Activated T-cell treated with anti-CD3 and anti-CD28 coated beads, Interleukin-2, amount 50 U/mL, for 48 hours (primary cell): ENCODE measurements around the gene CTSH.

Experiments used
- DNase-seq, 2 experiments: peaks; one replicate each; pipeline ENCODE4 v3.0.0-alpha.2; 2020

Gene CTSH

GRCh38 chr15:78977591-78978347, 32.9 kb upstream of the CTSH start:
- DNase-seq, result no peak

- DNase-seq, result no peak
Measured at GRCh38 chr15:78977091-78977571, 32.3 kb upstream of the CTSH start.

GRCh38 chr15:78976691-78977090, 31.8 kb upstream of the CTSH start:
- DNase-seq, result no peak

- DNase-seq, result no peak
Measured at GRCh38 chr15:78974272-78974918, 29.5 kb upstream of the CTSH start.

- DNase-seq, result no peak
Measured at GRCh38 chr15:78969687-78970349, 25.0 kb upstream of the CTSH start.

- DNase-seq, result no peak
Measured at GRCh38 chr15:78968539-78969271, 23.9 kb upstream of the CTSH start.

GRCh38 chr15:78968114-78968513, 23.3 kb upstream of the CTSH start:
- no peak for DNase-seq

GRCh38 chr15:78960308-78960707, 15.5 kb upstream of the CTSH start:
- DNase-seq, result no peak

GRCh38 chr15:78959360-78959759, 14.5 kb upstream of the CTSH start:
- no peak for DNase-seq

GRCh38 chr15:78957416-78958093, 12.7 kb upstream of the CTSH start:
- DNase-seq, result no peak

GRCh38 chr15:78956937-78957336, 12.1 kb upstream of the CTSH start:
- no peak for DNase-seq

- DNase-seq, result no peak
Measured at GRCh38 chr15:78955355-78955754, 10.5 kb upstream of the CTSH start.

GRCh38 chr15:78951841-78952238, 7.0 kb upstream of the CTSH start:
- DNase-seq, result no peak

- DNase-seq, result no peak
Measured at GRCh38 chr15:78950902-78951840, 6.3 kb upstream of the CTSH start.

- no peak for DNase-seq
Measured at GRCh38 chr15:78950343-78950742, 5.5 kb upstream of the CTSH start.

GRCh38 chr15:78949461-78949860, 4.6 kb upstream of the CTSH start:
- DNase-seq, result no peak

- no peak for DNase-seq
Measured at GRCh38 chr15:78947506-78947905, 2.7 kb upstream of the CTSH start.

GRCh38 chr15:78946493-78946892, 1.6 kb upstream of the CTSH start:
- DNase-seq, result no peak

GRCh38 chr15:78944202-78944625, 632 bp downstream of the CTSH start:
- no peak for DNase-seq

- DNase-seq, result no peak
Measured at GRCh38 chr15:78943692-78944091, 1.2 kb downstream of the CTSH start.

- no peak for DNase-seq
Measured at GRCh38 chr15:78942741-78943140, 2.1 kb downstream of the CTSH start.
